Thoracic aorta (tissue), 2 donors: ENCODE measurements around the gene COL6A2. TPM values are rescaled to one million over a fixed set of nuclear protein-coding genes. Genes with fewer than 3 reads are reported as not detected.

ENCODE experiments used
- ATAC-seq: fragments of 150-250 bp; one replicate; pipeline ENCODE4 v1.8.0; 2017; ENCODE audit warnings: low read depth; ENCODE audit not compliant: insufficient number of reproducible peaks, low FRiP score
- DNase-seq: peaks from one replicate; pipeline ENCODE4 v3.0.0-alpha.2; 2020; ENCODE audit warnings: low spot score
- H3K27ac ChIP-seq, 2 donors: fragments of 200-600 bp; sonication (generic); 1 replicate in 1 of 2; 2 replicates in 1 of 2; pipeline ENCODE4 v1.5.1; 2016; ENCODE audit warnings: mild to moderate bottlenecking in 2 of 2, moderate library complexity in 2 of 2
- H3K27me3 ChIP-seq: fragments of 200-600 bp; sonication (generic); replicated peaks from 2 replicates; pipeline ENCODE4 v1.6.0; 2016; ENCODE audit warnings: mild to moderate bottlenecking; ENCODE audit not compliant: insufficient read depth
- H3K36me3 ChIP-seq: fragments of 200-600 bp; sonication (generic); one replicate; pipeline ENCODE4 v1.5.1; 2016
- H3K4me1 ChIP-seq, 2 donors: fragments of 200-600 bp; sonication (generic); 1 replicate in 1 of 2; 2 replicates in 1 of 2; pipeline versions ENCODE4 v1.5.1 to v1.6.0; 2016; ENCODE audit warnings: low read depth in 2 of 2, mild to moderate bottlenecking in 1 of 2; ENCODE audit not compliant: control insufficient read depth in 1 of 2
- H3K4me3 ChIP-seq: fragments of 200-600 bp; sonication (generic); 2 replicates; pipeline ENCODE4 v1.5.1; 2016; ENCODE audit warnings: mild to moderate bottlenecking
- H3K9me3 ChIP-seq: fragments of 200-600 bp; sonication (generic); 2 replicates; pipeline ENCODE4 v1.5.1; 2016
- CTCF ChIP-seq: fragments of 200-600 bp; sonication (generic); IDR thresholded peaks from one replicate; pipeline ENCODE4 v1.5.1; 2019; ENCODE audit warnings: antibody characterized with exemption
- total RNA-seq, 2 donors: library from RNA; depleted of rRNA; stranded (reverse); fragments of >200 nt; gene quantifications; one replicate each; pipeline versions ENCODE4 v1.1.0 to v1.2.3, GENCODE V29; 2016

COL6A2 gene
- total RNA-seq, 2 donors from 2014 or later = 1,835 to 1,885 TPM

GRCh38 chr21:46089285-46089684 lies 8.6 kb upstream of the COL6A2 start:
- no peak for DNase-seq
- no peak overlapping the region for H3K4me3 ChIP-seq
- no peak for ATAC-seq
- no peaks in the 10 kb centered on the region for H3K27me3 ChIP-seq
- no peaks in the 10 kb centered on the region for H3K9me3 ChIP-seq
- no peak overlapping the region for H3K27ac ChIP-seq
- TF ChIP-seq CTCF = no peak
- H3K4me1 ChIP-seq = peaks cover 11 to 28% of the 10 kb centered on the region in 2 donors
- H3K36me3 ChIP-seq = no peaks in the 10 kb centered on the region

GRCh38 chr21:46091118-46091517 lies 6.8 kb upstream of the COL6A2 start:
- no peaks in the 10 kb centered on the region for H3K9me3 ChIP-seq
- peak overlapping the region; percentile 91 to 93 for H3K27ac ChIP-seq
- ATAC-seq = no peak
- TF ChIP-seq CTCF = no peak
- H3K4me3 ChIP-seq = no peak overlapping the region
- no peaks in the 10 kb centered on the region for H3K27me3 ChIP-seq
- H3K4me1 ChIP-seq = peaks cover 11 to 31% of the 10 kb centered on the region in 2 donors
- H3K36me3 ChIP-seq = no peaks in the 10 kb centered on the region
- DNase-seq = no peak

- no peak for TF ChIP-seq CTCF
- Histone ChIP-seq H3K4me3 (peak overlapping the region; percentile 55), H3K36me3 (no peaks in the 10 kb centered on the region), H3K27me3 (no peaks in the 10 kb centered on the region), H3K9me3 (no peaks in the 10 kb centered on the region), H3K27ac (peak overlapping the region; percentile 91 to 93), H3K4me1 (peaks cover 11 to 35% of the 10 kb centered on the region in 2 donors)
- ATAC-seq (no peak), DNase-seq (no peak)
Measured at GRCh38 chr21:46091631-46092025, 6.3 kb upstream of the COL6A2 start.

- Histone ChIP-seq H3K4me3 (peak overlapping the region; percentile 55), H3K27me3 (no peaks in the 10 kb centered on the region), H3K4me1 (peaks cover 13 to 40% of the 10 kb centered on the region in 2 donors), H3K36me3 (no peaks in the 10 kb centered on the region), H3K9me3 (no peaks in the 10 kb centered on the region), H3K27ac (peak overlapping the region; percentile 91 to 93)
- ATAC-seq = peak; percentile 84
- no peak for TF ChIP-seq CTCF
- DNase-seq = peak; percentile 79
Measured at GRCh38 chr21:46092026-46092764, 5.7 kb upstream of the COL6A2 start.

GRCh38 chr21:46092811-46093667 lies 4.9 kb upstream of the COL6A2 start:
- peak overlapping the region; percentile 32 for H3K4me3 ChIP-seq
- H3K27ac ChIP-seq = peak overlapping the region; percentile 91 to 93
- ATAC-seq = peak; percentile 19
- H3K4me1 ChIP-seq = peaks cover 14 to 43% of the 10 kb centered on the region in 2 donors
- DNase-seq = no peak
- H3K27me3 ChIP-seq = no peaks in the 10 kb centered on the region
- H3K9me3 ChIP-seq = no peaks in the 10 kb centered on the region
- no peaks in the 10 kb centered on the region for H3K36me3 ChIP-seq
- TF ChIP-seq CTCF = no peak
